Mesenchymal stem cell (in vitro differentiated cells and primary cell): Measurements from ENCODE around the gene EPHA2.
A peak's percentile ranks its signal among the peaks of the same experiment; 100 is the strongest.

Source experiments
- DNase-seq: peaks from one replicate; pipeline ENCODE4 v3.0.0-alpha.2; 2013
- H2AFZ ChIP-seq: one replicate; pipeline ENCODE4 v1.6.1; 2013; ENCODE audit warnings: low read depth, mild to moderate bottlenecking, control low read depth, inconsistent platforms, low read length, moderate library complexity
- H2AK5ac ChIP-seq: 2 replicates; pipeline ENCODE4 v1.6.1; 2013; ENCODE audit warnings: low read length, moderate library complexity, mild to moderate bottlenecking, inconsistent platforms; ENCODE audit not compliant: severe bottlenecking
- H2BK120ac ChIP-seq: one replicate; pipeline ENCODE4 v1.6.1; 2013; ENCODE audit warnings: low read depth, mild to moderate bottlenecking, inconsistent platforms, low read length, moderate library complexity
- H2BK12ac ChIP-seq, 2 experiments: one replicate each; pipeline ENCODE4 v1.6.1; 2013; ENCODE audit warnings: inconsistent platforms in 2 of 2, low read length in 2 of 2, mild to moderate bottlenecking in 2 of 2, moderate library complexity in 2 of 2, control low read depth in 1 of 2
- H2BK15ac ChIP-seq: one replicate; pipeline ENCODE4 v1.6.1; 2013; ENCODE audit warnings: mild to moderate bottlenecking, low read depth, inconsistent platforms; ENCODE audit not compliant: poor library complexity, severe bottlenecking
- H2BK5ac ChIP-seq: 2 replicates; pipeline ENCODE4 v1.6.1; 2013; ENCODE audit warnings: low read depth, mild to moderate bottlenecking, low read length, control low read depth, inconsistent platforms; ENCODE audit not compliant: poor library complexity, severe bottlenecking
- H3K14ac ChIP-seq, 2 experiments: one replicate each; pipeline ENCODE4 v1.6.1; 2013; ENCODE audit warnings: inconsistent platforms in 2 of 2, low read length in 2 of 2, control low read depth in 1 of 2, mild to moderate bottlenecking in 1 of 2, moderate library complexity in 1 of 2
- H3K18ac ChIP-seq, 2 experiments: one replicate each; pipeline ENCODE4 v1.6.1; 2013; ENCODE audit warnings: inconsistent platforms in 2 of 2, low read length in 2 of 2, control low read depth in 1 of 2, low read depth in 1 of 2, mild to moderate bottlenecking in 1 of 2
- H3K23ac ChIP-seq, 2 experiments: one replicate each; pipeline ENCODE4 v1.6.1; 2013; ENCODE audit warnings: inconsistent platforms in 2 of 2, low read length in 2 of 2, mild to moderate bottlenecking in 2 of 2, moderate library complexity in 2 of 2, control low read depth in 1 of 2
- H3K27ac ChIP-seq: 2 replicates; pipeline ENCODE4 v1.5.1; 2013; ENCODE audit warnings: mild to moderate bottlenecking, moderate library complexity, low read length, control low read depth, inconsistent platforms; ENCODE audit not compliant: poor library complexity, severe bottlenecking
- H3K27me3 ChIP-seq, 2 experiments: 2 replicates each; pipeline versions ENCODE4 v1.6.1 to v1.7.0; 2013; ENCODE audit warnings: low read length in 2 of 2, mild to moderate bottlenecking in 2 of 2, moderate library complexity in 2 of 2, control low read depth in 1 of 2, inconsistent platforms in 1 of 2; ENCODE audit not compliant: control insufficient read depth in 1 of 2, insufficient read depth in 1 of 2
- H3K36me3 ChIP-seq, 2 experiments: 2 replicates each; pipeline versions ENCODE4 v1.6.1 to v1.7.0; 2013; ENCODE audit warnings: low read length in 2 of 2, control low read depth in 1 of 2, inconsistent platforms in 1 of 2, low read depth in 1 of 2, mild to moderate bottlenecking in 1 of 2; ENCODE audit not compliant: insufficient read depth in 2 of 2, control insufficient read depth in 1 of 2
- H3K4ac ChIP-seq, 2 experiments: one replicate each; pipeline ENCODE4 v1.6.1; 2013; ENCODE audit warnings: inconsistent platforms in 2 of 2, low read length in 2 of 2, mild to moderate bottlenecking in 2 of 2, moderate library complexity in 2 of 2, control low read depth in 1 of 2, low read depth in 1 of 2
- H3K4me1 ChIP-seq: 2 replicates; pipeline ENCODE4 v1.6.1; 2013; ENCODE audit warnings: low read depth, low read length, control low read depth; ENCODE audit not compliant: control insufficient read depth, insufficient read depth
- H3K4me2 ChIP-seq: 2 replicates; pipeline ENCODE4 v1.6.1; 2013; ENCODE audit warnings: low read length, mild to moderate bottlenecking, inconsistent platforms; ENCODE audit not compliant: poor library complexity, severe bottlenecking
- H3K4me3 ChIP-seq, 2 experiments: 2 replicates each; pipeline versions ENCODE4 v1.5.1 to v1.7.0; 2013; ENCODE audit warnings: low read length in 2 of 2, mild to moderate bottlenecking in 2 of 2, control low read depth in 1 of 2, low read depth in 1 of 2; ENCODE audit not compliant: insufficient read depth in 1 of 2
- H3K79me1 ChIP-seq: replicated peaks from 2 replicates; pipeline ENCODE4 v1.6.1; 2013; ENCODE audit warnings: mild to moderate bottlenecking, control low read depth, low read length, inconsistent platforms; ENCODE audit not compliant: poor library complexity, severe bottlenecking
- H3K9ac ChIP-seq: 2 replicates; pipeline ENCODE4 v1.7.0; 2013; ENCODE audit warnings: mild to moderate bottlenecking, low read length, moderate library complexity
- H3K9me3 ChIP-seq: 2 replicates; pipeline ENCODE4 v1.7.0; 2013; ENCODE audit warnings: mild to moderate bottlenecking, low read length; ENCODE audit not compliant: control insufficient read depth
- H4K8ac ChIP-seq: one replicate; pipeline ENCODE4 v1.6.1; 2013; ENCODE audit warnings: inconsistent platforms, mild to moderate bottlenecking, low read length, moderate library complexity
- H4K91ac ChIP-seq: one replicate; pipeline ENCODE4 v1.6.1; 2013; ENCODE audit warnings: mild to moderate bottlenecking, low read length, inconsistent platforms
- WGBS: methylation state at CpG from one replicate; pipeline ENCODE4 v1.1.7; 2013; ENCODE audit warnings: mixed read lengths; 5-methylcytosine and 5-hydroxymethylcytosine counted together

Gene EPHA2

GRCh38 chr1:16149702-16150488, 6.0 kb downstream of the EPHA2 start:
- Histone ChIP-seq H3K18ac (peak overlapping the region in 1 of 2 experiments; percentile 92), H2AK5ac (peak overlapping the region; percentile 20), H2AFZ (no peak overlapping the region), H3K14ac (no peak overlapping the region), H3K79me1 (no peaks in the 10 kb centered on the region), H3K9ac (no peak overlapping the region), H2BK120ac (no peak overlapping the region), H4K91ac (no peak overlapping the region), H3K9me3 (no peaks in the 10 kb centered on the region), H3K4me1 (peaks cover 61% of the 10 kb centered on the region), H3K27me3 (no peaks in the 10 kb centered on the region), H2BK15ac (no peak overlapping the region), H3K23ac (no peak overlapping the region), H3K27ac (peak overlapping the region; percentile 96), H3K4me2 (peak overlapping the region; percentile 9), H2BK5ac (no peak overlapping the region), H3K4me3 (no peak overlapping the region), H3K4ac (no peak overlapping the region), H4K8ac (no peak overlapping the region), H2BK12ac (no peak overlapping the region), H3K36me3 (peaks cover 23 to 67% of the 10 kb centered on the region in 2 experiments)
- no peak for DNase-seq
- WGBS: 88% methylated on average over 11 of the region's 12 CpGs

- Histone ChIP-seq H3K27ac (no peak overlapping the region), H3K27me3 (no peaks in the 10 kb centered on the region), H3K79me1 (no peaks in the 10 kb centered on the region), H2AFZ (no peak overlapping the region), H3K9ac (no peak overlapping the region), H2BK15ac (no peak overlapping the region), H3K14ac (no peak overlapping the region), H2BK5ac (no peak overlapping the region), H4K91ac (peak overlapping the region; percentile 39), H3K4ac (no peak overlapping the region), H2BK12ac (no peak overlapping the region), H3K4me3 (no peak overlapping the region), H3K4me1 (peaks cover 69% of the 10 kb centered on the region), H2AK5ac (no peak overlapping the region), H3K18ac (no peak overlapping the region), H3K9me3 (no peaks in the 10 kb centered on the region), H3K36me3 (peaks cover 23 to 72% of the 10 kb centered on the region in 2 experiments), H4K8ac (no peak overlapping the region), H3K23ac (no peak overlapping the region), H3K4me2 (no peak overlapping the region), H2BK120ac (no peak overlapping the region)
- WGBS: 95% methylated on average over 7 of the region's 7 CpGs
- no peak for DNase-seq
Measured at GRCh38 chr1:16149146-16149545, 6.7 kb downstream of the EPHA2 start.

GRCh38 chr1:16148329-16149092, 7.4 kb downstream of the EPHA2 start:
- WGBS: 96% methylated on average over 39 of the region's 39 CpGs
- H2BK5ac ChIP-seq: no peak overlapping the region
- H3K9ac ChIP-seq: no peak overlapping the region
- H2BK120ac ChIP-seq: no peak overlapping the region
- peak overlapping the region in 1 of 2 experiments; percentile 46 for H3K18ac ChIP-seq
- H2BK12ac ChIP-seq: peak overlapping the region in 1 of 2 experiments; percentile 37
- H3K27me3 ChIP-seq: no peaks in the 10 kb centered on the region
- peak overlapping the region; percentile 37 for H2AK5ac ChIP-seq
- peak overlapping the region in 1 of 2 experiments; percentile 78 for H3K23ac ChIP-seq
- DNase-seq: no peak
- no peak overlapping the region for H2BK15ac ChIP-seq
- H3K79me1 ChIP-seq: no peaks in the 10 kb centered on the region
- H4K8ac ChIP-seq: no peak overlapping the region
- H3K9me3 ChIP-seq: no peaks in the 10 kb centered on the region
- H3K4me1 ChIP-seq: peaks cover 75% of the 10 kb centered on the region
- H2AFZ ChIP-seq: no peak overlapping the region
- peak overlapping the region in 1 of 2 experiments; percentile 5 for H3K4me3 ChIP-seq
- H3K36me3 ChIP-seq: peaks cover 23 to 72% of the 10 kb centered on the region in 2 experiments
- H3K4ac ChIP-seq: peak overlapping the region; percentile 43
- peak overlapping the region in 1 of 2 experiments; percentile 61 for H3K14ac ChIP-seq
- peak overlapping the region; percentile 48 for H4K91ac ChIP-seq
- peak overlapping the region; percentile 98 for H3K27ac ChIP-seq
- peak overlapping the region; percentile 11 for H3K4me2 ChIP-seq
